ENCODE results near the gene SLC22A7.

The SLC22A7 gene

DNA sequence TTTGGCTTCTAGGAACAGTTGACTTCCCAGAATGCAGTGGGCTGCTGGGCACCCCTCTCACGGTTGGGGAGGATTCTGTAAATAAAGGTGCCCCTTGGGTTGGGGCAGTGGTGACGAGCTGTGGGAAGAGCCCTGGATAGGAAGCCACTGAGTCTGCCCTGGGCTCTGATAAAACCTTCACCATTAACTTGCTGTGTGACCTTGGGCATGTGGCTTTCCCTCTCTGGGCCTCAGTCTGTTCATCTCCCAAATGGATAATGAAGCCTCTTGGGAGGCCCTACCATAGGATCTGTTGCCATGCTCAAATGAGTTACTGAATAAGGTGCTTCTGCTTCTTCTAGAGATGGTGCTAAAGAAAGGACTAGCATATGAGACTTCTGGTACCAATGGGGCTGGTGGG is 6.8 kb downstream of the SLC22A7 start:
- H2AFZ ChIP-seq (ENCODE audit: low read length) = no peak overlapping the region
- H3K36me3 ChIP-seq (replicated peaks; ENCODE audit: insufficient read depth, low read length) = no peaks in the 10 kb centered on the region
- no peak overlapping the region for H3K9ac ChIP-seq (ENCODE audit: low read length)
- no peaks in the 10 kb centered on the region for H3K27me3 ChIP-seq (replicated peaks; ENCODE audit: insufficient read depth, low read length)
- H3K4me1 ChIP-seq (ENCODE audit: low read length) = no peaks in the 10 kb centered on the region
- H3K27ac ChIP-seq (ENCODE audit: low read length) = no peak overlapping the region
- H3K4me2 ChIP-seq (ENCODE audit: low read depth, low read length) = no peak overlapping the region
- no peaks in the 10 kb centered on the region for H3K9me2 ChIP-seq (replicated peaks; ENCODE audit: insufficient read depth, low read length)
- DNase-seq = no peak
- H3K9me3 ChIP-seq (replicated peaks; ENCODE audit: insufficient read depth, low read length) = no peaks in the 10 kb centered on the region
- no peak for TF ChIP-seq CTCF (IDR thresholded peaks at IDR 0.05; ENCODE audit: low read length)
- no peak for TF ChIP-seq EZH2 (optimal IDR thresholded peaks at IDR 0.05; ENCODE audit: low read depth, low read length)
- TF ChIP-seq EZH2phosphoT487 (IDR thresholded peaks at IDR 0.05; ENCODE audit: low read length) = no peak
- no peaks in the 10 kb centered on the region for H4K20me1 ChIP-seq (ENCODE audit: insufficient read depth, low read length)
- no peak overlapping the region for H3K4me3 ChIP-seq (ENCODE audit: low read length)
- no peaks in the 10 kb centered on the region for H3F3A ChIP-seq (ENCODE audit: insufficient read depth, low read length)
- H3K79me2 ChIP-seq (ENCODE audit: low read length) = no peaks in the 10 kb centered on the region

DNA sequence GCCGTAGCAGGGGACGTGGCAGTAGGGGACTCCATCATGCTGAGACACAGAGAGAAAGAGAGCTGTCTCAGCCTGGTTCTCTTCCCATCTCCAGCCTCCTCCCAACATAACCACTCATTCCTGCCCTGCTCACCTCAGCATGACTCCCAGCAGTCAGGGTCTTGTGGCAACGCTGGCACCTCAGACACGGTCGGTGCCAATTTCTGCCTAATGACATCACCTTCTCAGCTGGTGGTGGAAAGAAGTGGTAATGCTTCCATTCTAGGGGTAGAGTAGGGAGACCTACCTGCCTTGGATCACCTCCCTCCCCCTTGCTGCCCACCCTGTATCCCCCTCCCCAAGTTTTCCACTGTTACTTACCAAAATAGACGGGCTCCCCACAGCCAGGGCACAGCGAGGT is 8.0 kb downstream of the SLC22A7 start:
- DNase-seq = no peak
- H3K4me3 ChIP-seq (ENCODE audit: low read length) = no peak overlapping the region
- no peaks in the 10 kb centered on the region for H3K9me3 ChIP-seq (replicated peaks; ENCODE audit: insufficient read depth, low read length)
- no peaks in the 10 kb centered on the region for H3K4me1 ChIP-seq (ENCODE audit: low read length)
- no peak overlapping the region for H3K27ac ChIP-seq (ENCODE audit: low read length)
- no peaks in the 10 kb centered on the region for H3K79me2 ChIP-seq (ENCODE audit: low read length)
- H3K36me3 ChIP-seq (replicated peaks; ENCODE audit: insufficient read depth, low read length) = no peaks in the 10 kb centered on the region
- no peak overlapping the region for H2AFZ ChIP-seq (ENCODE audit: low read length)
- no peaks in the 10 kb centered on the region for H4K20me1 ChIP-seq (ENCODE audit: insufficient read depth, low read length)
- no peak overlapping the region for H3K4me2 ChIP-seq (ENCODE audit: low read depth, low read length)
- H3K9ac ChIP-seq (ENCODE audit: low read length) = no peak overlapping the region
- H3K9me2 ChIP-seq (replicated peaks; ENCODE audit: insufficient read depth, low read length) = no peaks in the 10 kb centered on the region
- no peaks in the 10 kb centered on the region for H3F3A ChIP-seq (ENCODE audit: insufficient read depth, low read length)
- no peaks in the 10 kb centered on the region for H3K27me3 ChIP-seq (replicated peaks; ENCODE audit: insufficient read depth, low read length)
- TF ChIP-seq CTCF (IDR thresholded peaks at IDR 0.05; ENCODE audit: low read length) = no peak
- TF ChIP-seq EZH2phosphoT487 (IDR thresholded peaks at IDR 0.05; ENCODE audit: low read length) = no peak
- no peak for TF ChIP-seq EZH2 (optimal IDR thresholded peaks at IDR 0.05; ENCODE audit: low read depth, low read length)

GRCh38 chr6:43307451-43308100 is 9.5 kb downstream of the SLC22A7 start:
- no peak for DNase-seq
- H4K20me1 ChIP-seq (ENCODE audit: insufficient read depth, low read length) = no peaks in the 10 kb centered on the region
- no peak overlapping the region for H3K4me3 ChIP-seq (ENCODE audit: low read length)
- no peaks in the 10 kb centered on the region for H3K9me3 ChIP-seq (replicated peaks; ENCODE audit: insufficient read depth, low read length)
- H3K9ac ChIP-seq (ENCODE audit: low read length) = no peak overlapping the region
- H2AFZ ChIP-seq (ENCODE audit: low read length) = no peak overlapping the region
- no peaks in the 10 kb centered on the region for H3K27me3 ChIP-seq (replicated peaks; ENCODE audit: insufficient read depth, low read length)
- no peaks in the 10 kb centered on the region for H3F3A ChIP-seq (ENCODE audit: insufficient read depth, low read length)
- no peak overlapping the region for H3K27ac ChIP-seq (ENCODE audit: low read length)
- no peaks in the 10 kb centered on the region for H3K79me2 ChIP-seq (ENCODE audit: low read length)
- TF ChIP-seq EZH2 (optimal IDR thresholded peaks at IDR 0.05; ENCODE audit: low read depth, low read length) = no peak
- no peak for TF ChIP-seq EZH2phosphoT487 (IDR thresholded peaks at IDR 0.05; ENCODE audit: low read length)
- TF ChIP-seq CTCF (IDR thresholded peaks at IDR 0.05; ENCODE audit: low read length) = no peak
- no peak overlapping the region for H3K4me2 ChIP-seq (ENCODE audit: low read depth, low read length)
- no peaks in the 10 kb centered on the region for H3K4me1 ChIP-seq (ENCODE audit: low read length)
- H3K9me2 ChIP-seq (replicated peaks; ENCODE audit: insufficient read depth, low read length) = no peaks in the 10 kb centered on the region
- no peaks in the 10 kb centered on the region for H3K36me3 ChIP-seq (replicated peaks; ENCODE audit: insufficient read depth, low read length)
